ENCODE data around the gene LTBP4. TPM values are rescaled to one million over a fixed set of nuclear protein-coding genes. Genes with fewer than 3 reads are reported as not detected.
A peak's percentile ranks its signal among the peaks of the same experiment; 100 is the strongest.

LTBP4 gene
- total RNA-seq, 1 experiment from 2014 or later = 9.6 TPM

- Histone ChIP-seq H2AFZ (ENCODE audit: low read length) (no peak overlapping the region), H3K9ac (ENCODE audit: low read length) (no peak overlapping the region), H3K36me3 (ENCODE audit: insufficient read depth, low read length) (no peaks in the 10 kb centered on the region)
Observed at GRCh38 chr19:40629346-40629745, 28.2 kb downstream of the LTBP4 start.

GRCh38 chr19:40630571-40631160, 29.5 kb downstream of the LTBP4 start:
- Histone ChIP-seq H3K27me3 (ENCODE audit: low read length) (no peaks in the 10 kb centered on the region), H3K4me2 (ENCODE audit: low read depth, low read length, poor library complexity, severe bottlenecking) (no peak overlapping the region), H3K4me1 (ENCODE audit: low read length) (no peaks in the 10 kb centered on the region), H3K9me2 (replicated peaks; ENCODE audit: insufficient read depth, low read length) (no peaks in the 10 kb centered on the region), H3K36me3 (ENCODE audit: insufficient read depth, low read length) (no peaks in the 10 kb centered on the region), H3K4me3 (ENCODE audit: low read length) (no peak overlapping the region), H3K9ac (ENCODE audit: low read length) (no peak overlapping the region), H3K79me2 (ENCODE audit: low read length) (no peaks in the 10 kb centered on the region), H4K20me1 (ENCODE audit: insufficient read depth, low read depth, low read length) (no peaks in the 10 kb centered on the region), H3K27ac (ENCODE audit: low read length) (no peak overlapping the region), H3K9me3 (ENCODE audit: low read length) (no peaks in the 10 kb centered on the region), H2AFZ (ENCODE audit: low read length) (no peak overlapping the region)
- no peak for DNase-seq

More at GRCh38 chr19:40629346-40629745, 28.2 kb downstream of the LTBP4 start:
- Histone ChIP-seq H3K4me1 (ENCODE audit: low read length) (no peaks in the 10 kb centered on the region), H3K27ac (ENCODE audit: low read length) (no peak overlapping the region), H3K9me3 (ENCODE audit: low read length) (no peaks in the 10 kb centered on the region), H4K20me1 (ENCODE audit: insufficient read depth, low read depth, low read length) (no peaks in the 10 kb centered on the region), H3K27me3 (ENCODE audit: low read length) (no peaks in the 10 kb centered on the region), H3K9me2 (replicated peaks; ENCODE audit: insufficient read depth, low read length) (no peaks in the 10 kb centered on the region), H3K4me2 (ENCODE audit: low read depth, low read length, poor library complexity, severe bottlenecking) (no peak overlapping the region), H3K79me2 (ENCODE audit: low read length) (no peaks in the 10 kb centered on the region), H3K4me3 (ENCODE audit: low read length) (no peak overlapping the region)
- DNase-seq = no peak

GRCh38 chr19:40632311-40633036, 31.3 kb downstream of the LTBP4 start:
- Histone ChIP-seq H2AFZ (ENCODE audit: low read length) (no peak overlapping the region), H3K4me2 (ENCODE audit: low read depth, low read length, poor library complexity, severe bottlenecking) (no peak overlapping the region), H3K4me1 (ENCODE audit: low read length) (no peaks in the 10 kb centered on the region), H3K4me3 (ENCODE audit: low read length) (no peak overlapping the region), H3K9ac (ENCODE audit: low read length) (no peak overlapping the region), H3K9me2 (replicated peaks; ENCODE audit: insufficient read depth, low read length) (no peaks in the 10 kb centered on the region), H3K27me3 (ENCODE audit: low read length) (no peaks in the 10 kb centered on the region), H3K36me3 (ENCODE audit: insufficient read depth, low read length) (no peaks in the 10 kb centered on the region), H3K27ac (ENCODE audit: low read length) (no peak overlapping the region), H3K79me2 (ENCODE audit: low read length) (no peaks in the 10 kb centered on the region), H3K9me3 (ENCODE audit: low read length) (no peaks in the 10 kb centered on the region), H4K20me1 (ENCODE audit: insufficient read depth, low read depth, low read length) (no peaks in the 10 kb centered on the region)
- no peak for DNase-seq

GRCh38 chr19:40633207-40633606, 32.0 kb downstream of the LTBP4 start:
- DNase-seq = no peak
- H3K4me2 ChIP-seq (ENCODE audit: low read depth, low read length, poor library complexity, severe bottlenecking) = no peak overlapping the region
- no peaks in the 10 kb centered on the region for H4K20me1 ChIP-seq (ENCODE audit: insufficient read depth, low read depth, low read length)
- H3K4me3 ChIP-seq (ENCODE audit: low read length) = no peak overlapping the region
- H3K27me3 ChIP-seq (ENCODE audit: low read length) = no peaks in the 10 kb centered on the region
- H3K9me3 ChIP-seq (ENCODE audit: low read length) = no peaks in the 10 kb centered on the region
- no peaks in the 10 kb centered on the region for H3K9me2 ChIP-seq (replicated peaks; ENCODE audit: insufficient read depth, low read length)
- H3K4me1 ChIP-seq (ENCODE audit: low read length) = no peaks in the 10 kb centered on the region
- no peak overlapping the region for H2AFZ ChIP-seq (ENCODE audit: low read length)
- H3K36me3 ChIP-seq (ENCODE audit: insufficient read depth, low read length) = no peaks in the 10 kb centered on the region
- H3K79me2 ChIP-seq (ENCODE audit: low read length) = no peaks in the 10 kb centered on the region
- no peak overlapping the region for H3K9ac ChIP-seq (ENCODE audit: low read length)
- H3K27ac ChIP-seq (ENCODE audit: low read length) = no peak overlapping the region

- Histone ChIP-seq H3K9ac (ENCODE audit: low read length) (no peak overlapping the region), H2AFZ (ENCODE audit: low read length) (no peak overlapping the region), H3K4me3 (ENCODE audit: low read length) (no peak overlapping the region), H3K79me2 (ENCODE audit: low read length) (no peaks in the 10 kb centered on the region), H4K20me1 (ENCODE audit: insufficient read depth, low read depth, low read length) (no peaks in the 10 kb centered on the region), H3K9me2 (replicated peaks; ENCODE audit: insufficient read depth, low read length) (no peaks in the 10 kb centered on the region), H3K27me3 (ENCODE audit: low read length) (no peaks in the 10 kb centered on the region), H3K4me2 (ENCODE audit: low read depth, low read length, poor library complexity, severe bottlenecking) (no peak overlapping the region), H3K36me3 (ENCODE audit: insufficient read depth, low read length) (no peaks in the 10 kb centered on the region), H3K27ac (ENCODE audit: low read length) (no peak overlapping the region), H3K9me3 (ENCODE audit: low read length) (no peaks in the 10 kb centered on the region), H3K4me1 (ENCODE audit: low read length) (peaks cover 22% of the 10 kb centered on the region)
- DNase-seq = no peak
Observed at GRCh38 chr19:40638327-40638726, 37.2 kb downstream of the LTBP4 start.

GRCh38 chr19:40639638-40639982, 38.4 kb downstream of the LTBP4 start:
- Histone ChIP-seq H3K79me2 (ENCODE audit: low read length) (no peaks in the 10 kb centered on the region), H3K27ac (ENCODE audit: low read length) (no peak overlapping the region), H3K4me3 (ENCODE audit: low read length) (no peak overlapping the region), H3K9me3 (ENCODE audit: low read length) (no peaks in the 10 kb centered on the region), H4K20me1 (ENCODE audit: insufficient read depth, low read depth, low read length) (no peaks in the 10 kb centered on the region), H3K4me1 (ENCODE audit: low read length) (peaks cover 22% of the 10 kb centered on the region), H3K4me2 (ENCODE audit: low read depth, low read length, poor library complexity, severe bottlenecking) (no peak overlapping the region), H3K36me3 (ENCODE audit: insufficient read depth, low read length) (no peaks in the 10 kb centered on the region), H3K27me3 (ENCODE audit: low read length) (no peaks in the 10 kb centered on the region), H3K9me2 (replicated peaks; ENCODE audit: insufficient read depth, low read length) (no peaks in the 10 kb centered on the region), H3K9ac (ENCODE audit: low read length) (no peak overlapping the region), H2AFZ (ENCODE audit: low read length) (no peak overlapping the region)
- no peak for DNase-seq

GRCh38 chr19:40640744-40641143, 39.6 kb downstream of the LTBP4 start:
- Histone ChIP-seq H4K20me1 (ENCODE audit: insufficient read depth, low read depth, low read length) (no peaks in the 10 kb centered on the region), H3K9me3 (ENCODE audit: low read length) (no peaks in the 10 kb centered on the region), H3K9ac (ENCODE audit: low read length) (peak overlapping the region; percentile 55), H3K4me1 (ENCODE audit: low read length) (peaks cover 22% of the 10 kb centered on the region), H3K9me2 (replicated peaks; ENCODE audit: insufficient read depth, low read length) (no peaks in the 10 kb centered on the region), H3K4me3 (ENCODE audit: low read length) (peak overlapping the region; percentile 41), H3K27ac (ENCODE audit: low read length) (no peak overlapping the region), H3K79me2 (ENCODE audit: low read length) (no peaks in the 10 kb centered on the region), H3K4me2 (ENCODE audit: low read depth, low read length, poor library complexity, severe bottlenecking) (peak overlapping the region; percentile 66), H3K27me3 (ENCODE audit: low read length) (no peaks in the 10 kb centered on the region), H3K36me3 (ENCODE audit: insufficient read depth, low read length) (no peaks in the 10 kb centered on the region), H2AFZ (ENCODE audit: low read length) (peak overlapping the region; percentile 67; the same call in 1 of the 2 replicates)
- peak; percentile 54 for DNase-seq

GRCh38 chr19:40641281-40641680, 40.1 kb downstream of the LTBP4 start:
- no peaks in the 10 kb centered on the region for H3K9me2 ChIP-seq (replicated peaks; ENCODE audit: insufficient read depth, low read length)
- H4K20me1 ChIP-seq (ENCODE audit: insufficient read depth, low read depth, low read length) = no peaks in the 10 kb centered on the region
- H3K4me1 ChIP-seq (ENCODE audit: low read length) = peaks cover 22% of the 10 kb centered on the region
- no peaks in the 10 kb centered on the region for H3K9me3 ChIP-seq (ENCODE audit: low read length)
- H2AFZ ChIP-seq (ENCODE audit: low read length) = no peak overlapping the region
- peak overlapping the region; percentile 66 for H3K4me2 ChIP-seq (ENCODE audit: low read depth, low read length, poor library complexity, severe bottlenecking)
- H3K36me3 ChIP-seq (ENCODE audit: insufficient read depth, low read length) = no peaks in the 10 kb centered on the region
- no peaks in the 10 kb centered on the region for H3K79me2 ChIP-seq (ENCODE audit: low read length)
- DNase-seq = no peak
- no peaks in the 10 kb centered on the region for H3K27me3 ChIP-seq (ENCODE audit: low read length)
- no peak overlapping the region for H3K27ac ChIP-seq (ENCODE audit: low read length)
- no peak overlapping the region for H3K4me3 ChIP-seq (ENCODE audit: low read length)
- H3K9ac ChIP-seq (ENCODE audit: low read length) = peak overlapping the region; percentile 55; the same call in 1 of the 2 replicates
